Measurements from ENCODE around the gene HOXD8. TPM values are rescaled to one million over a fixed set of nuclear protein-coding genes. Genes with fewer than 3 reads are reported as not detected.

HOXD8 gene
- total and polyA plus RNA-seq, 2 of the 8 experiments (the other 6 are each of a cell fraction or from before 2014, with no cell fraction given) = not detected

DNA sequence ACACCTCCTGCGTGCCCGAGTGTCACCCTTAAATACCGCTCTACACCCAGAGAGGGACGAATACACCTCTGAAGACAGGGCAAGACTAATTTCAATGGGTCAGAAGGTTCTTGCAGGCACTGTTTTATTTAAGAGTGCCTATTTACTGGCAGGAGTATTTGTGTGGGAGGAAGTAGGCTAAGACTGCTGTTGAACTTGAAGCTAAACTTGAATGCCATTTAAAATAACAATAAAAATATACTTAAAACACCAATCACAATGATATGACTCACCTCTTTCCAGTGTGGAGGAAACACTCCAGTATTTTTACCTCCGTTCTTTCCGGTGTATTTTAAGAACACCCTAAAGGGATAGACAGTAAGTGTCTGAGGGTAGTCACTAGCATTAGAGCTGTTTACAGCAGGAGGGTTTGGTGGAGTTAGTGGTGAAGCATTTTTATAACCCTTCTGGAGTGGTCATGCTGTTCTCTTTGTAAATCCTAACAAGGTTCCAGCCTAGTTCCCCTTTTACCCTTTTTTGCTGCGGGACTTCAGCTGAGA, 49.3 kb downstream of the HOXD8 start:
- Histone ChIP-seq H3K23ac (ENCODE audit: insufficient read length) (no peak overlapping the region), H2BK20ac (ENCODE audit: low read length) (no peak overlapping the region), H3K79me2 (ENCODE audit: control insufficient read depth in 1 of 2, insufficient read depth in 2 of 2, low read length in 2 of 2) (no peaks in the 10 kb centered on the region), H3K23me2 (ENCODE audit: low read depth, low read length) (peaks cover 6% of the 10 kb centered on the region; the same call in 1 of the 2 replicates), H4K20me1 (replicated peaks in 1 of 2; ENCODE audit: control insufficient read depth in 1 of 2, insufficient read depth in 2 of 2, low read length in 2 of 2) (peaks cover 10 to 23% of the 10 kb centered on the region in 2 experiments), H3K4me3 (ENCODE audit: extremely low read depth in 1 of 4, insufficient read depth in 2 of 4, low read depth in 3 of 4, low read length in 4 of 4) (peak overlapping the region in 1 of 4 experiments; percentile 56; a peak in 2 of 8 replicates), H2AFZ (ENCODE audit: low read length) (no peak overlapping the region), H2BK120ac (replicated peaks; ENCODE audit: low read depth, low read length) (no peak overlapping the region), H4K8ac (ENCODE audit: extremely low read depth, insufficient read depth, low read length) (no peak overlapping the region), H4K5ac (ENCODE audit: insufficient read length, low read depth, low read length) (no peak overlapping the region), H2BK15ac (ENCODE audit: low read length) (no peak overlapping the region), H2BK12ac (ENCODE audit: low read depth, low read length) (no peak overlapping the region), H3K9ac (replicated peaks in 1 of 4; ENCODE audit: extremely low read depth in 1 of 4, low read depth in 3 of 4, low read length in 3 of 4) (no peak overlapping the region), H3K27me3 (replicated peaks in 1 of 4; ENCODE audit: control insufficient read depth in 3 of 4, extremely low read depth in 1 of 4, insufficient read depth in 3 of 4, low read length in 3 of 4) (peaks cover 89 to 99% (median 97%) of the 10 kb centered on the region in 4 experiments), H4K91ac (replicated peaks; ENCODE audit: insufficient read length, low read length) (no peak overlapping the region), H3K36me3 (ENCODE audit: control insufficient read depth in 2 of 4, insufficient read depth in 4 of 4, low read length in 3 of 4) (no peaks in the 10 kb centered on the region), H3K4ac (replicated peaks; ENCODE audit: insufficient read length, low read depth, low read length) (no peak overlapping the region), H2AK5ac (ENCODE audit: low read depth, low read length) (no peak overlapping the region), H3K27ac (ENCODE audit: low read depth, low read length) (no peak overlapping the region), H3K14ac (ENCODE audit: insufficient read length) (no peak overlapping the region), H3K79me1 (ENCODE audit: low read depth, low read length) (no peaks in the 10 kb centered on the region), H3K4me2 (ENCODE audit: insufficient read depth in 1 of 2, low read depth in 2 of 2, low read length in 2 of 2) (peak overlapping the region; percentile 73), H3K18ac (ENCODE audit: extremely low read depth, low read length) (no peak overlapping the region), H3K56ac (replicated peaks; ENCODE audit: insufficient read length, low read depth, low read length) (no peak overlapping the region), H2BK5ac (ENCODE audit: low read depth, low read length) (no peak overlapping the region), H3K9me3 (ENCODE audit: insufficient read depth in 2 of 2, low read depth in 1 of 2, low read length in 1 of 2) (no peaks in the 10 kb centered on the region), H3K4me1 (replicated peaks in 1 of 4; ENCODE audit: control insufficient read depth in 3 of 4, insufficient read depth in 4 of 4, low read length in 3 of 4) (peaks cover 3 to 17% (median 7%) of the 10 kb centered on the region in 4 experiments)
- 13% methylated on average over 7 of the region's 7 CpGs; no CpG with 5 or more reads in 1 of the 2 experiments for WGBS, 2 experiments (ENCODE audit: extremely low coverage in 1 of 2, insufficient coverage in 1 of 2, insufficient read length in 1 of 2, insufficient replicate concordance in 2 of 2, low coverage in 1 of 2, low lambda C conversion rate in 2 of 2, missing lambda C conversion rate in 1 of 2)
- ChIA-PET CTCF (ENCODE audit: partially characterized antibody) (interaction anchor here (0.8 to 5.7 kb wide), 7 partner anchors 9 to 275 kb away, joined by 3 to 30 read pairs (median 4); no protein-coding TSS in a partner anchor), POLR2A (ENCODE audit: partially characterized antibody) (interaction anchor here (0.6 to 1.0 kb wide), 3 partner anchors 10 to 1579 kb away, joined by 3 read pairs; partner anchors contain the start of gene HOXD1)
- DNase-seq (ENCODE audit: low read depth in 1 of 2, low spot score in 2 of 2) (no peak), FAIRE-seq (no peak)
- TF ChIP-seq BCL11A (IDR thresholded peaks at IDR 0.05; ENCODE audit: low read depth in 2 of 2, low read length in 2 of 2) = no peak
- no peak for TF ChIP-seq BRCA1 (IDR thresholded peaks at IDR 0.05; ENCODE audit: low read depth, low read length)
- peak; percentile 56; the same call in 1 of the 2 replicates for TF ChIP-seq CBX8 (IDR thresholded peaks at IDR 0.05; ENCODE audit: borderline replicate concordance, low read depth, low read length)
- peak; percentile 64; the same call in 1 of the 2 replicates for TF ChIP-seq SUZ12 (IDR thresholded peaks at IDR 0.05; ENCODE audit: low read length)
